ENCODE data around the gene LUC7L.

Gene LUC7L

GRCh38 chr16:254461-254860 is 25.2 kb upstream of the LUC7L start:
- no peak overlapping the region for H3K4me3 ChIP-seq (ENCODE audit: low read length)
- TF ChIP-seq CTCF (IDR thresholded peaks at IDR 0.05; ENCODE audit: insufficient read depth, low read depth, low read length, missing control alignments): no peak
- no peak for DNase-seq (ENCODE audit: low read depth)

GRCh38 chr16:253833-254232 is 24.6 kb upstream of the LUC7L start:
- DNase-seq (ENCODE audit: low read depth): no peak
- no peak overlapping the region for H3K4me3 ChIP-seq (ENCODE audit: low read length)
- TF ChIP-seq CTCF (IDR thresholded peaks at IDR 0.05; ENCODE audit: insufficient read depth, low read depth, low read length, missing control alignments): no peak

- no peak for TF ChIP-seq CTCF (IDR thresholded peaks at IDR 0.05; ENCODE audit: insufficient read depth, low read depth, low read length, missing control alignments)
- no peak overlapping the region for H3K4me3 ChIP-seq (ENCODE audit: low read length)
- DNase-seq (ENCODE audit: low read depth): no peak
Measured at GRCh38 chr16:252366-253337, 23.4 kb upstream of the LUC7L start.

- no peak for DNase-seq (ENCODE audit: low read depth)
- no peak for TF ChIP-seq CTCF (IDR thresholded peaks at IDR 0.05; ENCODE audit: insufficient read depth, low read depth, low read length, missing control alignments)
- H3K4me3 ChIP-seq (ENCODE audit: low read length): no peak overlapping the region
Measured at GRCh38 chr16:249431-249830, 20.2 kb upstream of the LUC7L start.

- TF ChIP-seq CTCF (IDR thresholded peaks at IDR 0.05; ENCODE audit: insufficient read depth, low read depth, low read length, missing control alignments): no peak
- H3K4me3 ChIP-seq (ENCODE audit: low read length): no peak overlapping the region
- DNase-seq (ENCODE audit: low read depth): no peak
Measured at GRCh38 chr16:247027-247426, 17.8 kb upstream of the LUC7L start.

- DNase-seq (ENCODE audit: low read depth): no peak
- no peak overlapping the region for H3K4me3 ChIP-seq (ENCODE audit: low read length)
- no peak for TF ChIP-seq CTCF (IDR thresholded peaks at IDR 0.05; ENCODE audit: insufficient read depth, low read depth, low read length, missing control alignments)
Measured at GRCh38 chr16:245105-245504, 15.9 kb upstream of the LUC7L start.

GRCh38 chr16:243348-243747 is 14.1 kb upstream of the LUC7L start:
- no peak overlapping the region for H3K4me3 ChIP-seq (ENCODE audit: low read length)
- no peak for TF ChIP-seq CTCF (IDR thresholded peaks at IDR 0.05; ENCODE audit: insufficient read depth, low read depth, low read length, missing control alignments)
- DNase-seq (ENCODE audit: low read depth): no peak

Data from epithelial cell of esophagus (primary cell).